ENCODE measurements around the gene NAB2. TPM values are rescaled to one million over a fixed set of nuclear protein-coding genes. Genes with fewer than 3 reads are reported as not detected.
"Not testable (repeated sequence)": the region's sequence is repeated elsewhere in the genome, so short reads cannot be mapped to it uniquely, and the experiment has no call there.

The NAB2 gene
- total and polyA plus RNA-seq, 4 donors = 1.9 to 10.0 (median 6.2) TPM

- DNase-seq (ENCODE audit: low spot score) = no peak
- Histone ChIP-seq H3K4me1 (ENCODE audit: control insufficient read depth in 4 of 4, insufficient read depth in 4 of 4, low read length in 3 of 4) (no peaks in the 10 kb centered on the region), H3K9me3 (ENCODE audit: control insufficient read depth in 4 of 4, low read length in 3 of 4) (no peaks in the 10 kb centered on the region), H3K36me3 (ENCODE audit: control insufficient read depth in 4 of 4, insufficient read depth in 3 of 4, low read depth in 1 of 4, low read length in 3 of 4) (no peaks in the 10 kb centered on the region), H3K27ac (ENCODE audit: low read depth in 1 of 2, low read length in 2 of 2) (no peak overlapping the region), H3K9ac (ENCODE audit: low read depth in 1 of 2, low read length in 2 of 2) (no peak overlapping the region), H3K27me3 (ENCODE audit: control insufficient read depth in 4 of 4, insufficient read depth in 4 of 4, low read length in 3 of 4) (no peaks in the 10 kb centered on the region), H3K4me3 (ENCODE audit: low read depth in 1 of 3, low read length in 3 of 3) (no peak overlapping the region)
- TF ChIP-seq FOXA2 (IDR thresholded peaks at IDR 0.05) (no peak), MAX (IDR thresholded peaks at IDR 0.05) (no peak), RXRA (IDR thresholded peaks at IDR 0.05) (no peak), JUND (IDR thresholded peaks at IDR 0.05) (no peak), CTCF (IDR thresholded peaks at IDR 0.05; ENCODE audit: low read depth, low read length, missing input control) (no peak), FOXA1 (IDR thresholded peaks at IDR 0.05) (no peak), HNF4A (conservative IDR thresholded peaks at IDR 0.05) (no peak), REST (IDR thresholded peaks at IDR 0.05) (no peak), ATF3 (IDR thresholded peaks at IDR 0.05) (no peak), TAF1 (conservative IDR thresholded peaks at IDR 0.05) (no peak), NR2F2 (IDR thresholded peaks at IDR 0.05) (no peak), HNF4G (IDR thresholded peaks at IDR 0.05) (no peak), SP1 (IDR thresholded peaks at IDR 0.05) (no peak), YY1 (IDR thresholded peaks at IDR 0.05) (no peak), GABPA (IDR thresholded peaks at IDR 0.05 in 1 of 2, conservative IDR thresholded peaks at IDR 0.05 in 1 of 2) (no peak), RAD21 (IDR thresholded peaks at IDR 0.05) (no peak), EGR1 (IDR thresholded peaks at IDR 0.05; ENCODE audit: low read depth in 2 of 2) (no peak), ZBTB33 (IDR thresholded peaks at IDR 0.05) (no peak)
- 90% methylated on average over 1 of the region's 1 CpG for WGBS
Measured at GRCh38 chr12:57051011-57051410, 37.9 kb upstream of the NAB2 start.

GRCh38 chr12:57053146-57053545, 35.8 kb upstream of the NAB2 start:
- H3K27me3 ChIP-seq (ENCODE audit: control insufficient read depth in 4 of 4, insufficient read depth in 4 of 4, low read length in 3 of 4); H3K9me3 ChIP-seq (ENCODE audit: control insufficient read depth in 4 of 4, low read length in 3 of 4); DNase-seq (ENCODE audit: low spot score); H3K4me3 ChIP-seq (ENCODE audit: low read depth in 1 of 3, low read length in 3 of 3); H3K4me1 ChIP-seq (ENCODE audit: control insufficient read depth in 4 of 4, insufficient read depth in 4 of 4, low read length in 3 of 4); H3K9ac ChIP-seq (ENCODE audit: low read depth in 1 of 2, low read length in 2 of 2); H3K36me3 ChIP-seq (ENCODE audit: control insufficient read depth in 4 of 4, insufficient read depth in 3 of 4, low read depth in 1 of 4, low read length in 3 of 4); H3K27ac ChIP-seq (ENCODE audit: low read depth in 1 of 2, low read length in 2 of 2): not testable (repeated sequence)
- WGBS = 97% methylated on average over 4 of the region's 4 CpGs

GRCh38 chr12:57053901-57054300, 35.0 kb upstream of the NAB2 start:
- H3K4me1 ChIP-seq (ENCODE audit: control insufficient read depth in 4 of 4, insufficient read depth in 4 of 4, low read length in 3 of 4); H3K9ac ChIP-seq (ENCODE audit: low read depth in 1 of 2, low read length in 2 of 2); H3K27me3 ChIP-seq (ENCODE audit: control insufficient read depth in 4 of 4, insufficient read depth in 4 of 4, low read length in 3 of 4); H3K36me3 ChIP-seq (ENCODE audit: control insufficient read depth in 4 of 4, insufficient read depth in 3 of 4, low read depth in 1 of 4, low read length in 3 of 4); DNase-seq (ENCODE audit: low spot score); H3K27ac ChIP-seq (ENCODE audit: low read depth in 1 of 2, low read length in 2 of 2); H3K9me3 ChIP-seq (ENCODE audit: control insufficient read depth in 4 of 4, low read length in 3 of 4); H3K4me3 ChIP-seq (ENCODE audit: low read depth in 1 of 3, low read length in 3 of 3): not testable (repeated sequence)
- WGBS = 97% methylated on average over 4 of the region's 4 CpGs

Data from liver (tissue), 9 donors.